Immature natural killer cell (primary cell): ENCODE measurements around the gene DPYSL4. TPM values are rescaled to one million over a fixed set of nuclear protein-coding genes. Genes with fewer than 3 reads are reported as not detected.

Source experiments
- polyA plus RNA-seq, 3 donors: library from polyadenylated mRNA; unstranded; fragments of 300-500 nt; fragmentation: Illumina TruSeq; gene quantifications; one replicate each; pipeline ENCODE4 v1.2.3, GENCODE V29; 2021

The DPYSL4 gene
- polyA plus RNA-seq, 3 donors from 2014 or later: not detected

Other genes with a start within 250 kb of the DPYSL4 start
- 10 to 100 TPM in 1 of 3 donors, 1 to 10 TPM in 2; 8.7 to 17.8 (median 9.0) TPM for gene BNIP3, start 205.0 kb upstream of the DPYSL4 start, polyA plus RNA-seq
- not detected for gene JAKMIP3, start 121.0 kb upstream of the DPYSL4 start, polyA plus RNA-seq
- 10 to 100 TPM in 2 of 3 donors, 1 to 10 TPM in 1; 6.3 to 14.2 (median 13.7) TPM for gene STK32C, start 121.0 kb downstream of the DPYSL4 start, polyA plus RNA-seq
- 1 to 10 TPM; 3.8 to 8.5 (median 8.2) TPM for gene LRRC27, start 145.2 kb downstream of the DPYSL4 start, polyA plus RNA-seq
- gene PWWP2B, start 210.3 kb downstream of the DPYSL4 start, polyA plus RNA-seq: 1 to 10 TPM; 4.0 to 7.3 (median 4.3) TPM